K562 (cell line): Measurements from ENCODE around the gene INHBE.

Source experiments
- BCOR ChIP-seq: fragments of 450-650 bp; IDR thresholded peaks from 2 replicates; pipeline ENCODE4 v1.6.1; 2016
- CBFA2T3 ChIP-seq: fragments of 450-650 bp; IDR thresholded peaks from 2 replicates; pipeline ENCODE4 v1.6.1; 2017
- CTCF ChIP-seq, 3 experiments: IDR thresholded peaks in 2 of 3; conservative IDR thresholded peaks in 1 of 3; 2 replicates each; pipeline ENCODE4 v1.5.1; 2011 to 2012; ENCODE audit warnings: low read length in 3 of 3, mild to moderate bottlenecking in 3 of 3, control low read depth in 2 of 3, improper control_type of control experiment in 1 of 3, inconsistent platforms in 1 of 3, low read depth in 1 of 3, mixed read lengths in 1 of 3, moderate library complexity in 1 of 3; ENCODE audit not compliant: insufficient read depth in 2 of 3
- EZH2 ChIP-seq: IDR thresholded peaks from 2 replicates; pipeline ENCODE4 v1.6.1; 2012; ENCODE audit warnings: low read depth, mild to moderate bottlenecking, inconsistent platforms, low read length, borderline replicate concordance
- GABPB1 ChIP-seq: sonication (generic); formaldehyde crosslinking; IDR thresholded peaks from 2 replicates; pipeline ENCODE4 v1.8.0; 2022; ENCODE audit warnings: mild to moderate bottlenecking, missing genetic modification reagents
- GATA2 ChIP-seq: sonication (generic); formaldehyde crosslinking; IDR thresholded peaks from 2 replicates; pipeline ENCODE4 v1.4.0; 2020; ENCODE audit warnings: mild to moderate bottlenecking, missing genetic modification reagents
- HDAC2 ChIP-seq: fragments of 450-650 bp; IDR thresholded peaks from 2 replicates; pipeline ENCODE4 v1.6.1; 2016; ENCODE audit warnings: mild to moderate bottlenecking
- IRF9 ChIP-seq: fragments of 450-650 bp; IDR thresholded peaks from 2 replicates; pipeline ENCODE4 v1.6.1; 2016; ENCODE audit warnings: missing biosample characterization, missing genetic modification characterization
- LEF1 ChIP-seq: fragments of 450-650 bp; IDR thresholded peaks from 2 replicates; pipeline ENCODE4 v1.6.1; 2016; ENCODE audit warnings: mild to moderate bottlenecking
- PBX2 ChIP-seq, 2 experiments: IDR thresholded peaks in 1 of 2; conservative IDR thresholded peaks in 1 of 2; 2 replicates each; pipeline ENCODE4 v1.6.1; 2016; ENCODE audit warnings: low read depth in 2 of 2, mild to moderate bottlenecking in 1 of 2, missing compliant biosample characterization in 1 of 2, missing genetic modification characterization in 1 of 2, moderate library complexity in 1 of 2
- STAT6 ChIP-seq: sonication (generic); formaldehyde crosslinking; IDR thresholded peaks from 2 replicates; pipeline ENCODE4 v1.8.1; 2023; ENCODE audit warnings: mild to moderate bottlenecking, missing genetic modification reagents
- ZNF644 ChIP-seq: fragments of 200-800 bp; sonication (Bioruptor generic); IDR thresholded peaks from 2 replicates; pipeline ENCODE4 v1.6.1; 2016; ENCODE audit warnings: low read depth, missing genetic modification characterization, missing compliant biosample characterization

GRCh38 chr12:57420482-57420881, 34.6 kb upstream of the INHBE start:
- TF ChIP-seq IRF9 (tag) (no peak), PBX2 (CRISPR knock-in tag; IDR thresholded peaks at IDR 0.05; ENCODE audit: low read depth) (no peak), PBX2 (tag; conservative IDR thresholded peaks at IDR 0.05; ENCODE audit: low read depth) (no peak), BCOR (no peak), STAT6 (CRISPR knock-in tag) (no peak), ZNF644 (tag) (no peak), CTCF (IDR thresholded peaks at IDR 0.05 in 2 of 3, conservative IDR thresholded peaks at IDR 0.05 in 1 of 3; ENCODE audit: insufficient read depth in 2 of 3, low read depth in 1 of 3, low read length in 3 of 3) (no peak), LEF1 (no peak), GATA2 (CRISPR knock-in tag) (no peak), GABPB1 (CRISPR knock-in tag) (no peak), CBFA2T3 (no peak), EZH2 (no peak), HDAC2 (no peak)
